Endothelial cell of umbilical vein (primary cell): ENCODE results near the gene DLG5. TPM values are rescaled to one million over a fixed set of nuclear protein-coding genes. Genes with fewer than 3 reads are reported as not detected.

ENCODE experiments used
- BruUV-seq: library from RNA; stranded (reverse); fragments of 400-500 nt; replicated peaks from 2 replicates; lab custom pipeline; 2021; lab: Mats Ljungman, UMichigan
- CTCF ChIA-PET: fragments of 300-600, 350-600 bp; sonication (Branson Sonifier 250); formaldehyde crosslinking; loops from one replicate; lab custom pipeline; 2021; ENCODE audit warnings: antibody characterized with exemption, inconsistent platforms; lab: Charles Lee
- POLR2A ChIA-PET: fragments of 300-600, 350-600 bp; sonication (Branson Sonifier 250); formaldehyde crosslinking; loops from one replicate; lab custom pipeline; 2021; ENCODE audit warnings: antibody characterized with exemption, inconsistent platforms; lab: Charles Lee
- DNase-seq: peaks from one replicate; pipeline ENCODE4 v3.0.0-alpha.2; 2011; ENCODE audit warnings: low read depth, low spot score
- FAIRE-seq: peaks from 2 replicates; lab custom pipeline; 2011; peaks lifted over from hg19 to GRCh38; lab: Jason Lieb, UNC
- H2AFZ ChIP-seq: 2 replicates; pipeline ENCODE4 v1.6.0; 2012; ENCODE audit warnings: low read depth, low read length, control low read depth, inconsistent platforms
- H3K27ac ChIP-seq: 2 replicates; pipeline ENCODE4 v1.5.1; 2011; ENCODE audit warnings: low read depth, mild to moderate bottlenecking, control low read depth, low read length, moderate library complexity; ENCODE audit not compliant: insufficient read depth
- H3K27me3 ChIP-seq, 2 experiments: 2 replicates each; pipeline versions ENCODE4 v1.6.0 to v1.6.1; 2011; ENCODE audit warnings: low read length in 2 of 2, mixed read lengths in 1 of 2; ENCODE audit not compliant: control insufficient read depth in 2 of 2, insufficient read depth in 2 of 2
- H3K36me3 ChIP-seq, 2 experiments: 2 replicates in 1 of 2; 3 replicates in 1 of 2; pipeline ENCODE4 v1.5.1; 2011; ENCODE audit warnings: low read length in 2 of 2, mild to moderate bottlenecking in 1 of 2, moderate library complexity in 1 of 2; ENCODE audit not compliant: control insufficient read depth in 2 of 2, insufficient read depth in 2 of 2; ENCODE audit errors: extremely low read depth in 1 of 2
- H3K4me1 ChIP-seq: 3 replicates; pipeline ENCODE4 v1.5.1; 2011; ENCODE audit warnings: mild to moderate bottlenecking, low read length; ENCODE audit not compliant: control insufficient read depth, insufficient read depth; ENCODE audit errors: extremely low read depth
- H3K4me2 ChIP-seq: 2 replicates; pipeline ENCODE4 v1.6.1; 2011; ENCODE audit warnings: low read length, control low read depth, mixed read lengths; ENCODE audit not compliant: insufficient read depth
- H3K4me3 ChIP-seq, 3 experiments: fragments of 200-600 bp in 1 of 3; sonication (generic), shearing (Covaris generic) in 1 of 3; replicated peaks in 1 of 3; 2 replicates each; pipeline ENCODE4 v1.5.1; 2011 to 2016; ENCODE audit warnings: control low read depth in 3 of 3, low read length in 3 of 3, mild to moderate bottlenecking in 2 of 3, inconsistent platforms in 1 of 3, low read depth in 1 of 3, moderate library complexity in 1 of 3; ENCODE audit not compliant: insufficient read depth in 1 of 3
- H3K79me2 ChIP-seq: 2 replicates; pipeline ENCODE4 v1.6.0; 2012; ENCODE audit warnings: low read length, inconsistent platforms; ENCODE audit not compliant: control insufficient read depth, insufficient read depth
- H3K9ac ChIP-seq: replicated peaks from 2 replicates; pipeline ENCODE3; 2011; ENCODE audit warnings: low read length, control low read depth; ENCODE audit not compliant: insufficient read depth; ENCODE audit errors: extremely low read depth
- H3K9me1 ChIP-seq: replicated peaks from 3 replicates; pipeline ENCODE4 v1.6.0; 2011; ENCODE audit warnings: mild to moderate bottlenecking, low read length; ENCODE audit not compliant: control insufficient read depth, insufficient read depth; ENCODE audit errors: extremely low read depth
- H3K9me3 ChIP-seq: replicated peaks from 2 replicates; pipeline ENCODE4 v1.5.1; 2012; ENCODE audit warnings: low read length, inconsistent platforms; ENCODE audit not compliant: control insufficient read depth, insufficient read depth
- H4K20me1 ChIP-seq: replicated peaks from 2 replicates; pipeline ENCODE3; 2011; ENCODE audit warnings: mild to moderate bottlenecking, low read length; ENCODE audit not compliant: control insufficient read depth, insufficient read depth; ENCODE audit errors: extremely low read depth
- EZH2 ChIP-seq: IDR thresholded peaks from 2 replicates; pipeline ENCODE4 v1.6.1; 2012; ENCODE audit warnings: borderline replicate concordance, low read depth, mild to moderate bottlenecking, moderate library complexity, low read length, inconsistent platforms; ENCODE audit not compliant: severe bottlenecking
- FOS ChIP-seq: IDR thresholded peaks from 2 replicates; pipeline ENCODE4 v1.6.1; 2011; ENCODE audit warnings: mild to moderate bottlenecking, low read length, moderate library complexity, borderline replicate concordance; ENCODE audit not compliant: insufficient read depth
- GATA2 ChIP-seq: IDR thresholded peaks from 2 replicates; pipeline ENCODE4 v1.7.0; 2011; ENCODE audit warnings: low read depth, mild to moderate bottlenecking, moderate library complexity, mixed read lengths, low read length; ENCODE audit not compliant: insufficient read length, insufficient read depth
- JUN ChIP-seq: IDR thresholded peaks from 2 replicates; pipeline ENCODE4 v1.6.1; 2011; ENCODE audit warnings: borderline replicate concordance, low read depth; ENCODE audit not compliant: insufficient read length, insufficient read depth
- MYC ChIP-seq: IDR thresholded peaks from one replicate; pipeline ENCODE4 v1.6.1; 2011; ENCODE audit warnings: mild to moderate bottlenecking, low read depth, low read length
- POLR2A ChIP-seq: IDR thresholded peaks from 2 replicates; pipeline ENCODE4 v1.6.1; 2012; ENCODE audit warnings: low read depth, mild to moderate bottlenecking, control low read depth, low read length
- POLR2AphosphoS5 ChIP-seq: IDR thresholded peaks from 2 replicates; pipeline ENCODE4 v1.6.1; 2012; ENCODE audit warnings: low read depth, mild to moderate bottlenecking, control low read depth, low read length, moderate library complexity; ENCODE audit not compliant: insufficient read depth
- dilution Hi-C: fragments of 300-500 bp; cut with MboI; formaldehyde crosslinking; loops from one replicate; pipeline ENCODE4 v1.15.0; 2019; ENCODE audit warnings: low sequenced_read_pairs; ENCODE audit not compliant: extremely low pct_ligation_motif_present
- intact Hi-C: fragments of 100-400 bp; cut with micrococcal nuclease; formaldehyde crosslinking; loops from one replicate; pipeline ENCODE4 v1.10.0; 2022
- polyA plus RNA-seq, 4 experiments: library from polyadenylated mRNA; depleted of rRNA in 3 of 4; stranded (reverse) in 3 of 4; unstranded in 1 of 4; fragments of >200 nt; gene quantifications; 2 replicates each; pipeline versions ENCODE4 v1.2.1 to v1.2.3, GENCODE V29; 2011 to 2012; ENCODE audit warnings: missing spikeins in 1 of 4
- total RNA-seq: library from RNA; stranded (reverse); gene quantifications from 2 replicates; pipeline ENCODE4 v1.2.3, GENCODE V29; 2021
- TF ChIP-seq, protein P1 (sequence below), 2 donors: IDR thresholded peaks; 1 replicate in 1 of 2; 2 replicates in 1 of 2; pipeline ENCODE4 v1.5.1; 2011; ENCODE audit warnings: low read length in 2 of 2, mild to moderate bottlenecking in 2 of 2, moderate library complexity in 2 of 2, control low read depth in 1 of 2, inconsistent platforms in 1 of 2, low read depth in 1 of 2; ENCODE audit not compliant: insufficient read depth in 1 of 2; ENCODE audit errors: extremely low read depth in 1 of 2
- TF ChIP-seq, protein P2 (sequence below): IDR thresholded peaks from 2 replicates; pipeline ENCODE4 v1.6.1; 2011; ENCODE audit not compliant: insufficient read depth, insufficient read length

DLG5 gene
- total and polyA plus RNA-seq, 2 donors (not counting 3 experiments of a cell fraction or from before 2014, with no cell fraction given): 12.3 to 24.9 TPM

DNA sequence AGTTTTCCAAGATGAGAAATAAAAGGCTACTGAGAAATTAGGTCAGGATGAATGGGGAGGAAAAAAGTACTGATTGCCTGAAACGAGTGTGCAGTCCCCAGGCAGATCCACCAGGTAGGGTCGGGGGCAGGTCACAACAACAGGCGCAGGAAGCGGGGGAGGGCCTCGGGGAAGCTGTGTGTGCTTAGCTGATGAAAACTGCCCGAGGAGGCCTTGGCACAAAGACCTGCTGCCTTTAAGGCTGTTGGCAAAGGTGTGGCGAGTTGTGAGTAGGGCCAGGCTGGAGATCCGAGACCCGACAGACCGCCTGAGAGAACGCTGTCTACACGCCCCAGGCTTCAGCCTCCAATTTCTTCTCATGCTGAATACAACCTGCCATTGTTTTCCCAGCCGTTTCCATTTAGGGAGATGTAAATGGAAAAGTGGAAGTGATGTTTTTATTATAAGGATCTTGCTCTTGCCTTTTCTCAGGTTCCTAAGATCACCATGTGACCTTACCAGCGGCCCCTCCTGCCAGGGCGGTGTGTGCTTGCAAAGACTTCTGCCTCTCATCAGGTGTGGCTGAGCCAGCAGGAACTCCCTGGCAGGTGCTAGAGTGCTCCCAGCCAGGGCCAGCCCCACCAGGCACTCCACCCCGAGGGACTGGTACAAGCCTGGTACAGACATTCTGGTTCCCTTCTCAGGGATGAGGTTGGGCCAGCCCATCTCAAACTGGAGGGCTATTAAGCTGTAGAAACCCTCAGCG, 60.8 kb downstream of the DLG5 start:
- no peaks in the 10 kb centered on the region for H3K4me1 ChIP-seq
- ChIA-PET CTCF (no interaction called here), POLR2A (no interaction called here)
- no peak overlapping the region for H3K4me3 ChIP-seq
- dilution Hi-C loops (no loop called here), intact Hi-C loops (no loop called here)
- H3K9me1 ChIP-seq: no peaks in the 10 kb centered on the region
- H2AFZ ChIP-seq: no peak overlapping the region
- no peak overlapping the region for H3K4me2 ChIP-seq
- no peaks in the 10 kb centered on the region for H3K27me3 ChIP-seq
- no peaks in the 10 kb centered on the region for H3K9me3 ChIP-seq
- FAIRE-seq: no peak
- no peak for TF ChIP-seq EZH2
- TF ChIP-seq POLR2AphosphoS5: no peak
- TF ChIP-seq FOS: no peak
- no peak for TF ChIP-seq POLR2A
- TF ChIP-seq MYC: no peak
- TF ChIP-seq JUN: no peak
- TF ChIP-seq, protein P1, sequence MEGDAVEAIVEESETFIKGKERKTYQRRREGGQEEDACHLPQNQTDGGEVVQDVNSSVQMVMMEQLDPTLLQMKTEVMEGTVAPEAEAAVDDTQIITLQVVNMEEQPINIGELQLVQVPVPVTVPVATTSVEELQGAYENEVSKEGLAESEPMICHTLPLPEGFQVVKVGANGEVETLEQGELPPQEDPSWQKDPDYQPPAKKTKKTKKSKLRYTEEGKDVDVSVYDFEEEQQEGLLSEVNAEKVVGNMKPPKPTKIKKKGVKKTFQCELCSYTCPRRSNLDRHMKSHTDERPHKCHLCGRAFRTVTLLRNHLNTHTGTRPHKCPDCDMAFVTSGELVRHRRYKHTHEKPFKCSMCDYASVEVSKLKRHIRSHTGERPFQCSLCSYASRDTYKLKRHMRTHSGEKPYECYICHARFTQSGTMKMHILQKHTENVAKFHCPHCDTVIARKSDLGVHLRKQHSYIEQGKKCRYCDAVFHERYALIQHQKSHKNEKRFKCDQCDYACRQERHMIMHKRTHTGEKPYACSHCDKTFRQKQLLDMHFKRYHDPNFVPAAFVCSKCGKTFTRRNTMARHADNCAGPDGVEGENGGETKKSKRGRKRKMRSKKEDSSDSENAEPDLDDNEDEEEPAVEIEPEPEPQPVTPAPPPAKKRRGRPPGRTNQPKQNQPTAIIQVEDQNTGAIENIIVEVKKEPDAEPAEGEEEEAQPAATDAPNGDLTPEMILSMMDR (IDR thresholded peaks at IDR 0.05; ENCODE audit: extremely low read depth in 1 of 2, insufficient read depth in 1 of 2, low read depth in 1 of 2, low read length in 2 of 2): no peak
- TF ChIP-seq, protein P2, sequence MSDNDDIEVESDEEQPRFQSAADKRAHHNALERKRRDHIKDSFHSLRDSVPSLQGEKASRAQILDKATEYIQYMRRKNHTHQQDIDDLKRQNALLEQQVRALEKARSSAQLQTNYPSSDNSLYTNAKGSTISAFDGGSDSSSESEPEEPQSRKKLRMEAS: no peak
- no peak for TF ChIP-seq GATA2
- no TSS peak for BruUV-seq
- H3K79me2 ChIP-seq: no peaks in the 10 kb centered on the region
- no peak overlapping the region for H3K9ac ChIP-seq
- no peak for DNase-seq
- H4K20me1 ChIP-seq: no peaks in the 10 kb centered on the region
- H3K27ac ChIP-seq: no peak overlapping the region
- peaks cover 0 to 3% of the 10 kb centered on the region in 2 experiments for H3K36me3 ChIP-seq
